BE2C (cell line): ENCODE measurements around the gene AZIN2.

Experiments
- DNase-seq: peaks from one replicate; pipeline ENCODE4 v3.0.0-alpha.2; 2020
- H3K27me3 ChIP-seq: fragments of 250-450 bp; sonication (Bioruptor Pico); 2 replicates; pipeline ENCODE4 v1.5.1; 2020; ENCODE audit warnings: mild to moderate bottlenecking
- H3K36me3 ChIP-seq: fragments of 250-450 bp; sonication (Bioruptor Pico); 2 replicates; pipeline ENCODE4 v1.5.1; 2020; ENCODE audit warnings: mild to moderate bottlenecking
- H3K4me1 ChIP-seq: fragments of 250-450 bp; sonication (Bioruptor Pico); 2 replicates; pipeline ENCODE4 v1.5.1; 2020
- H3K4me3 ChIP-seq: 2 replicates; pipeline ENCODE4 v1.5.1; 2011; ENCODE audit warnings: low read depth, low read length
- H3K9me3 ChIP-seq: fragments of 250-450 bp; sonication (Bioruptor Pico); 2 replicates; pipeline ENCODE4 v1.5.1; 2020
- CTCF ChIP-seq: IDR thresholded peaks from 2 replicates; pipeline ENCODE4 v1.5.1; 2012; ENCODE audit warnings: mild to moderate bottlenecking, low read depth, low read length

Gene AZIN2

DNA sequence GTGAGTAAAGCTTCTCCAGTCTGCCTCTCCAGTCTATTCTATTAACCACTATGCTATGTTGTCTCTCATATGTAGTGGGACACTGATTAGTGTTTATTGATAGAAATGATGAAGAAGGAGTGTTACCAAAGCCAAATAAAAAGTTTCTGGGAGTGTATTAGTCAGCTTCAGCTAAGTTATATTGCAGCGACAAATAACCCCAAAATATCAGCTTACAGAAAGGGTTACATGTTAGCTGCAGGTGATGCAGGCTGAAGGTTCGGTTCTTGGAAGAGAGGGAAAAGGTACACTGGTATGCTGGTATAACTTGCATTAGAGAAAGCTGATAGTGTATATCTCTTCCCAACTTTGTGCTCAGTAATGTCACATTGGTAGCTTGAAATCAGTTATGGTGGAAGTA, 33.7 kb upstream of the AZIN2 start:
- Histone ChIP-seq H3K9me3 (no peaks in the 10 kb centered on the region), H3K4me1 (no peaks in the 10 kb centered on the region), H3K36me3 (no peaks in the 10 kb centered on the region), H3K27me3 (no peaks in the 10 kb centered on the region), H3K4me3 (no peak overlapping the region)
- no peak for TF ChIP-seq CTCF
- DNase-seq: no peak

DNA sequence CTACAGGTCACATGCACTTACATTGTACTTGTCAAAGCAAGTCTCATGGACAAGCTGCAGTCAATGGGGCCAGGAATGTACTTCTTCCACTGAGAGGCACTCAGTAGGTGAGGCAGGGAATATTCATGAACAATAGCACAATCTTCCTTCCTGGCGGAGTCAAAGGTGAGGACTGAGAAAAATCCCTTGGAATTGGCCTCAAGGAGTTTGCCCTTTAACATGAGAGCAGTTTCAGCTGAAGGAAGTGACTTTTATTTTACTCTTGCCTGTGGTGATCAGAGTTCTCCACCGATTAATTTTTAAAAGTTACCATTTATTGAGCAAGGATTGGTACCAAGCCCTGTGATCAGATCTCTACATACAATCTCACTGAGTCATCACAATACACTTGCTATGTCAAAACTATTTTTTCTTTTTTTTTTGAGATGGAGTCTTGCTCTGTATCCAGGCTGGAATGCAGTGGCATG, 33.1 kb upstream of the AZIN2 start:
- Histone ChIP-seq H3K27me3 (no peaks in the 10 kb centered on the region), H3K4me1 (no peaks in the 10 kb centered on the region), H3K4me3 (no peak overlapping the region), H3K36me3 (no peaks in the 10 kb centered on the region), H3K9me3 (no peaks in the 10 kb centered on the region)
- DNase-seq: no peak
- no peak for TF ChIP-seq CTCF

GRCh38 chr1:33048426-33048825, 32.5 kb upstream of the AZIN2 start:
- no peaks in the 10 kb centered on the region for H3K4me1 ChIP-seq
- no peaks in the 10 kb centered on the region for H3K27me3 ChIP-seq
- no peaks in the 10 kb centered on the region for H3K9me3 ChIP-seq
- H3K36me3 ChIP-seq: no peaks in the 10 kb centered on the region
- no peak for TF ChIP-seq CTCF
- H3K4me3 ChIP-seq: no peak overlapping the region
- DNase-seq: no peak

DNA sequence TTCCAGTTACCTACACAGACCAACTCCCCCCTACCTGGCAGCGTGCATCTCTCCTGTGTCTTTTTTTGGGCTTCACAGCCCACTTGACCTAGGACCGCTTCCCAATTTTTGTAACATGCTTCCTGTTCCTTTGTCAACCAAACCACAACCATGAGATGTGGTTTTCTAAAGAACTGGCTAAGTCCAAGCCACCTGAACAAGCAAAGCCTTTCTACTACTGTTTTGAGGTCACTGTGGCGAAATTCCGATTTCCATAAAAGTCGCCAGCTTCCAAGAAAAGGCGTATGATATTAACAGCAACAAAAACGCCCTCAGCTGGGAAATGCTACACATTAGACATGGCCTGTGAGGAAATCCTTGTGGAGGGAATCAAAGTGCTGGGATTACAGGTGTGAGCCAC, 31.6 kb upstream of the AZIN2 start:
- Histone ChIP-seq H3K4me1 (no peaks in the 10 kb centered on the region), H3K27me3 (no peaks in the 10 kb centered on the region), H3K36me3 (no peaks in the 10 kb centered on the region), H3K9me3 (no peaks in the 10 kb centered on the region), H3K4me3 (no peak overlapping the region)
- TF ChIP-seq CTCF: no peak
- no peak for DNase-seq

DNA sequence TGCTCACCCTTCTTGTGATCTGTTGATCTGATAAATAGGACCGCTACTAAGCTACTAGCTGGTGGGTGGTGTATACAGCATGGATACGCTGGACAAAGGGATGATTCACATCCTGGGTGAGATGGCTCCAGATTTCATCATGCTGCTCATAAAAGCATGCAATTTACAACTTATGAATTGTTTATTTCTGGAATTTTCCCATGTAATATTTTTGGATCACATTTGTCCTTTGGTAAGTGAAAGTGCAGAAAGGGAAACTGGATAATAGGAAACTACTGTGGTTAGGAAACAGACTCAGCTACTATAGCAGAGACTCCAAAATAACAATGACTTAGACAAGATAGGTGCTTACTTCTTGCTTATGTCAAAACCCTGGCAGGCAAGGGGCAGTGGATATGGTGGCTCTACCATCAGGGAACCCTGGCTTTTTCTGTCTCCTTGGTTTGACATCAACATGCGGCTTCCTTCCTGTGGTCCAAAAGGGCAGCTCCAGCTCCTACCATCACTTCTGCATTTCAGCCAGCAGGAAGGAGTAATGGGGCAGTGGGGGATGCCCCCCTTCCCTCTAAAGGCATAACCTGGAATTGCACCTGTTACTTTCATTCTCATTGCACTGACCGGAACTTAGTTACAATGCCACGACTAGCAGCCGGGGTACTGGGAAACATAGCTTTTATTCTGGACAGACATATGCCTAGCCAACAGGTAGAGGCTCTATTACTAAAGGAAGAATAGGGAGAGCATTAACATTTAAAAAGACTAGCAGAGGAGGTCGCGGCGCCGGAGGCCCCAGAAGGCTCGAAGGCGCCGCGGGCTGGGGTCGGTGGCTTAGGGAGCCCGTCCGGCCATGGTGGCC, 30.5 kb upstream of the AZIN2 start:
- no peak for DNase-seq
- H3K36me3 ChIP-seq: no peaks in the 10 kb centered on the region
- H3K4me1 ChIP-seq: no peaks in the 10 kb centered on the region
- no peak for TF ChIP-seq CTCF
- no peaks in the 10 kb centered on the region for H3K27me3 ChIP-seq
- no peaks in the 10 kb centered on the region for H3K9me3 ChIP-seq
- no peak overlapping the region for H3K4me3 ChIP-seq
